AG09309 (cell line): Measurements from ENCODE around the gene SREBF1.

Source experiments
- DNase-seq: peaks from one replicate; pipeline ENCODE4 v3.0.0-alpha.2; 2010; ENCODE audit warnings: low read depth
- H3K4me3 ChIP-seq: 2 replicates; pipeline ENCODE4 v1.5.1; 2011; ENCODE audit warnings: mild to moderate bottlenecking, low read depth, low read length, moderate library complexity; ENCODE audit not compliant: control insufficient read depth
- TF ChIP-seq, protein P1 (sequence below): IDR thresholded peaks from 2 replicates; pipeline ENCODE4 v1.5.1; 2011; ENCODE audit warnings: mild to moderate bottlenecking, low read depth, low read length, inconsistent platforms; ENCODE audit not compliant: insufficient read depth, control insufficient read depth; ENCODE audit errors: missing control alignments

Gene SREBF1

GRCh38 chr17:17763136-17763535 lies 73.7 kb downstream of the SREBF1 start:
- DNase-seq = no peak
- no peak overlapping the region for H3K4me3 ChIP-seq
- TF ChIP-seq, protein P1, sequence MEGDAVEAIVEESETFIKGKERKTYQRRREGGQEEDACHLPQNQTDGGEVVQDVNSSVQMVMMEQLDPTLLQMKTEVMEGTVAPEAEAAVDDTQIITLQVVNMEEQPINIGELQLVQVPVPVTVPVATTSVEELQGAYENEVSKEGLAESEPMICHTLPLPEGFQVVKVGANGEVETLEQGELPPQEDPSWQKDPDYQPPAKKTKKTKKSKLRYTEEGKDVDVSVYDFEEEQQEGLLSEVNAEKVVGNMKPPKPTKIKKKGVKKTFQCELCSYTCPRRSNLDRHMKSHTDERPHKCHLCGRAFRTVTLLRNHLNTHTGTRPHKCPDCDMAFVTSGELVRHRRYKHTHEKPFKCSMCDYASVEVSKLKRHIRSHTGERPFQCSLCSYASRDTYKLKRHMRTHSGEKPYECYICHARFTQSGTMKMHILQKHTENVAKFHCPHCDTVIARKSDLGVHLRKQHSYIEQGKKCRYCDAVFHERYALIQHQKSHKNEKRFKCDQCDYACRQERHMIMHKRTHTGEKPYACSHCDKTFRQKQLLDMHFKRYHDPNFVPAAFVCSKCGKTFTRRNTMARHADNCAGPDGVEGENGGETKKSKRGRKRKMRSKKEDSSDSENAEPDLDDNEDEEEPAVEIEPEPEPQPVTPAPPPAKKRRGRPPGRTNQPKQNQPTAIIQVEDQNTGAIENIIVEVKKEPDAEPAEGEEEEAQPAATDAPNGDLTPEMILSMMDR = no peak

DNA sequence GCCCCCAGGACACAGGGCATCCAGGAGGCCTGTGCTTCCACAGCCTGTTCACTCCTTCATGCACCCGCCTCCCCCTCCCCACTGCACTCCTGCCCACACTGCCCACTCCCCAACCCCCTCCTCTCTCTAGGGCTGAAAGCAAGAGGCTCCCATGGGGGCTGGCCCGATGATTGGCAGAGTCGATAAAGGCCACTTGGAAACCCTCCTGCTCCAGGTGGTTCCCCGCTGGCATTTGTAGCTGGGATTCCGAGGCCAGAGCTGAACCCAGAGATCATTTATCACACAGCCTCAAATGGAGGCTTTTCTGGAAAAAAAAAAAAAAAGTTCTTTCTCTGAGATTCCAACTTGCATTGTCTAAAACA lies 74.1 kb downstream of the SREBF1 start:
- TF ChIP-seq, protein P1 = no peak
- DNase-seq = no peak
- H3K4me3 ChIP-seq = no peak overlapping the region
